Measurements from ENCODE around the gene NDST4.

- TF ChIP-seq CTCF (IDR thresholded peaks at IDR 0.05; ENCODE audit: low read depth, low read length) (no peak), EZH2phosphoT487 (IDR thresholded peaks at IDR 0.05; ENCODE audit: low read depth) (no peak)
Measured at GRCh38 chr4:114922592-114922933, 190.9 kb downstream of the NDST4 start.
